Liver (tissue), 3 donors: ENCODE measurements around the gene HTR3B.

ENCODE experiments used
- GABPA ChIP-seq, 2 donors: IDR thresholded peaks in 1 of 2; conservative IDR thresholded peaks in 1 of 2; 2 replicates each; pipeline ENCODE4 v1.6.1; 2016; ENCODE audit warnings: antibody characterized with exemption in 2 of 2, mild to moderate bottlenecking in 1 of 2, moderate library complexity in 1 of 2
- HNF4G ChIP-seq: IDR thresholded peaks from 2 replicates; pipeline ENCODE4 v1.6.1; 2016; ENCODE audit warnings: antibody characterized with exemption
- RAD21 ChIP-seq, 2 donors: IDR thresholded peaks; 2 replicates each; pipeline ENCODE4 v1.6.1; 2016; ENCODE audit warnings: antibody characterized with exemption in 2 of 2, mild to moderate bottlenecking in 2 of 2
- RXRA ChIP-seq, 2 donors: IDR thresholded peaks; 2 replicates each; pipeline ENCODE4 v1.6.1; 2017 to 2018; ENCODE audit warnings: antibody characterized with exemption in 2 of 2, mild to moderate bottlenecking in 1 of 2
- TF ChIP-seq, protein P1 (sequence below): IDR thresholded peaks from 2 replicates; pipeline ENCODE4 v1.6.1; 2016; ENCODE audit warnings: antibody characterized with exemption, mild to moderate bottlenecking
- TF ChIP-seq, protein P2 (sequence below): fragments of 150-350 bp; IDR thresholded peaks from 2 replicates; pipeline ENCODE4 v1.5.1; 2017; ENCODE audit warnings: improper control_type of control experiment, low read depth, low read length; ENCODE audit not compliant: missing input control
- TF ChIP-seq, protein P3 (sequence below): IDR thresholded peaks from 2 replicates; pipeline ENCODE4 v1.6.1; 2016; ENCODE audit warnings: antibody characterized with exemption
- TF ChIP-seq, protein P4 (sequence below): IDR thresholded peaks from 2 replicates; pipeline ENCODE4 v1.6.1; 2016; ENCODE audit warnings: antibody characterized with exemption
- donor health status: healthy.
- donor health status: healthy.

DNA sequence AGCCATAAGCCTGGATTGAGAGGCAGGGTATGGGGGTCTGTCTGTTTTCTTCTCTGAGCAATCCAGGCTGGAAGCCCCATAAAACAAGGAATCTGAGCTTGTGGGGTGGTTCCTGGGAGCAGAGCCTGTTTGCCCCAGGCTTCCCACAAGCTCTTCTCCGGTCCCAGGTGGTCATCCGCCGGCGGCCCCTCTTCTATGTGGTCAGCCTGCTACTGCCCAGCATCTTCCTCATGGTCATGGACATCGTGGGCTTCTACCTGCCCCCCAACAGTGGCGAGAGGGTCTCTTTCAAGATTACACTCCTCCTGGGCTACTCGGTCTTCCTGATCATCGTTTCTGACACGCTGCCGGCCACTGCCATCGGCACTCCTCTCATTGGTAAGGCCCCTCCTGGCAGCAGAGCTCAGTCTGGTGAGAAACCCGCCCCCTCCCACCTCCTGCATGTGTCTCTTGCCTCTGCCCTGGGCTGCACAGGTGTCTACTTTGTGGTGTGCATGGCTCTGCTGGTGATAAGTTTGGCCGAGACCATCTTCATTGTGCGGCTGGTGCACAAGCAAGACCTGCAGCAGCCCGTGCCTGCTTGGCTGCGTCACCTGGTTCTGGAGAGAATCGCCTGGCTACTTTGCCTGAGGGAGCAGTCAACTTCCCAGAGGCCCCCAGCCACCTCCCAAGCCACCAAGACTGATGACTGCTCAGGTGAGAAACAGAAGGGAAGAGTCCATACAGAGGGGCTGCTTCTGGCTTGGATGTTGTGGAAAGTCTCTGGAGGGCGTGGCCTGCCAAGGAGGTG, 82.0 kb downstream of the HTR3B start:
- TF ChIP-seq, protein P1, sequence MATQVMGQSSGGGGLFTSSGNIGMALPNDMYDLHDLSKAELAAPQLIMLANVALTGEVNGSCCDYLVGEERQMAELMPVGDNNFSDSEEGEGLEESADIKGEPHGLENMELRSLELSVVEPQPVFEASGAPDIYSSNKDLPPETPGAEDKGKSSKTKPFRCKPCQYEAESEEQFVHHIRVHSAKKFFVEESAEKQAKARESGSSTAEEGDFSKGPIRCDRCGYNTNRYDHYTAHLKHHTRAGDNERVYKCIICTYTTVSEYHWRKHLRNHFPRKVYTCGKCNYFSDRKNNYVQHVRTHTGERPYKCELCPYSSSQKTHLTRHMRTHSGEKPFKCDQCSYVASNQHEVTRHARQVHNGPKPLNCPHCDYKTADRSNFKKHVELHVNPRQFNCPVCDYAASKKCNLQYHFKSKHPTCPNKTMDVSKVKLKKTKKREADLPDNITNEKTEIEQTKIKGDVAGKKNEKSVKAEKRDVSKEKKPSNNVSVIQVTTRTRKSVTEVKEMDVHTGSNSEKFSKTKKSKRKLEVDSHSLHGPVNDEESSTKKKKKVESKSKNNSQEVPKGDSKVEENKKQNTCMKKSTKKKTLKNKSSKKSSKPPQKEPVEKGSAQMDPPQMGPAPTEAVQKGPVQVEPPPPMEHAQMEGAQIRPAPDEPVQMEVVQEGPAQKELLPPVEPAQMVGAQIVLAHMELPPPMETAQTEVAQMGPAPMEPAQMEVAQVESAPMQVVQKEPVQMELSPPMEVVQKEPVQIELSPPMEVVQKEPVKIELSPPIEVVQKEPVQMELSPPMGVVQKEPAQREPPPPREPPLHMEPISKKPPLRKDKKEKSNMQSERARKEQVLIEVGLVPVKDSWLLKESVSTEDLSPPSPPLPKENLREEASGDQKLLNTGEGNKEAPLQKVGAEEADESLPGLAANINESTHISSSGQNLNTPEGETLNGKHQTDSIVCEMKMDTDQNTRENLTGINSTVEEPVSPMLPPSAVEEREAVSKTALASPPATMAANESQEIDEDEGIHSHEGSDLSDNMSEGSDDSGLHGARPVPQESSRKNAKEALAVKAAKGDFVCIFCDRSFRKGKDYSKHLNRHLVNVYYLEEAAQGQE: no peak
- TF ChIP-seq, protein P2, sequence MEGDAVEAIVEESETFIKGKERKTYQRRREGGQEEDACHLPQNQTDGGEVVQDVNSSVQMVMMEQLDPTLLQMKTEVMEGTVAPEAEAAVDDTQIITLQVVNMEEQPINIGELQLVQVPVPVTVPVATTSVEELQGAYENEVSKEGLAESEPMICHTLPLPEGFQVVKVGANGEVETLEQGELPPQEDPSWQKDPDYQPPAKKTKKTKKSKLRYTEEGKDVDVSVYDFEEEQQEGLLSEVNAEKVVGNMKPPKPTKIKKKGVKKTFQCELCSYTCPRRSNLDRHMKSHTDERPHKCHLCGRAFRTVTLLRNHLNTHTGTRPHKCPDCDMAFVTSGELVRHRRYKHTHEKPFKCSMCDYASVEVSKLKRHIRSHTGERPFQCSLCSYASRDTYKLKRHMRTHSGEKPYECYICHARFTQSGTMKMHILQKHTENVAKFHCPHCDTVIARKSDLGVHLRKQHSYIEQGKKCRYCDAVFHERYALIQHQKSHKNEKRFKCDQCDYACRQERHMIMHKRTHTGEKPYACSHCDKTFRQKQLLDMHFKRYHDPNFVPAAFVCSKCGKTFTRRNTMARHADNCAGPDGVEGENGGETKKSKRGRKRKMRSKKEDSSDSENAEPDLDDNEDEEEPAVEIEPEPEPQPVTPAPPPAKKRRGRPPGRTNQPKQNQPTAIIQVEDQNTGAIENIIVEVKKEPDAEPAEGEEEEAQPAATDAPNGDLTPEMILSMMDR: no peak
- no peak for TF ChIP-seq RXRA (IDR thresholded peaks at IDR 0.05)
- no peak for TF ChIP-seq GABPA (IDR thresholded peaks at IDR 0.05 in 1 of 2, conservative IDR thresholded peaks at IDR 0.05 in 1 of 2)
- TF ChIP-seq, protein P3, sequence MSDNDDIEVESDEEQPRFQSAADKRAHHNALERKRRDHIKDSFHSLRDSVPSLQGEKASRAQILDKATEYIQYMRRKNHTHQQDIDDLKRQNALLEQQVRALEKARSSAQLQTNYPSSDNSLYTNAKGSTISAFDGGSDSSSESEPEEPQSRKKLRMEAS: no peak
- no peak for TF ChIP-seq RAD21 (IDR thresholded peaks at IDR 0.05)
- TF ChIP-seq, protein P4, sequence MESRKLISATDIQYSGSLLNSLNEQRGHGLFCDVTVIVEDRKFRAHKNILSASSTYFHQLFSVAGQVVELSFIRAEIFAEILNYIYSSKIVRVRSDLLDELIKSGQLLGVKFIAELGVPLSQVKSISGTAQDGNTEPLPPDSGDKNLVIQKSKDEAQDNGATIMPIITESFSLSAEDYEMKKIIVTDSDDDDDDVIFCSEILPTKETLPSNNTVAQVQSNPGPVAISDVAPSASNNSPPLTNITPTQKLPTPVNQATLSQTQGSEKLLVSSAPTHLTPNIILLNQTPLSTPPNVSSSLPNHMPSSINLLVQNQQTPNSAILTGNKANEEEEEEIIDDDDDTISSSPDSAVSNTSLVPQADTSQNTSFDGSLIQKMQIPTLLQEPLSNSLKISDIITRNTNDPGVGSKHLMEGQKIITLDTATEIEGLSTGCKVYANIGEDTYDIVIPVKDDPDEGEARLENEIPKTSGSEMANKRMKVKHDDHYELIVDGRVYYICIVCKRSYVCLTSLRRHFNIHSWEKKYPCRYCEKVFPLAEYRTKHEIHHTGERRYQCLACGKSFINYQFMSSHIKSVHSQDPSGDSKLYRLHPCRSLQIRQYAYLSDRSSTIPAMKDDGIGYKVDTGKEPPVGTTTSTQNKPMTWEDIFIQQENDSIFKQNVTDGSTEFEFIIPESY: no peak
- no peak for TF ChIP-seq HNF4G
